GM18870 (cell line): ENCODE data around the gene PTPN13.
"Not testable (repeated sequence)": the region's sequence is repeated elsewhere in the genome, so short reads cannot be mapped to it uniquely, and the experiment has no call there.

Experiments used
- ATAC-seq: cut with Tn5 transposase; IDR thresholded peaks from one replicate; pipeline ENCODE4 v1.9.1; 2021; ENCODE audit warnings: moderate library complexity; ENCODE audit not compliant: unreplicated experiment

PTPN13 gene

GRCh38 chr4:86688026-86688425 is 93.9 kb downstream of the PTPN13 start:
- ATAC-seq, result no peak

DNA sequence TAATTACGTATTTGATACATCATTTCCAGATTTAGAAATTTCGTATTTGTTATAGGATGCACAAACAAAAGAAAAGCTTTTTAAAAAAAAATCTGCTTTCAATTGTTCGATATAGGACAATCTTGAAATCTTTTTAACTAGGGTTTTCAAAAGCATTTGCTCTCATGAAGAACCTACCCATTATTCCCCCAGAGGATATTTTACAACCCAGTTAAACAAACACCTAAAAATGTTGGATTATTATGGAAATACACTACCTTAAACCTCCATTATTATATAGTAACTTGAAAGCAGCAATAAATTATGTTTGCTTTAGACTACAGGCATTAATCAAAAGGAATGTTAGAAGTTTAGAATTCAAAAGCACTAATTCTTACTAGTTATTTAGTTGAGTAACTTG is 110.5 kb downstream of the PTPN13 start:
- ATAC-seq, result no peak

DNA sequence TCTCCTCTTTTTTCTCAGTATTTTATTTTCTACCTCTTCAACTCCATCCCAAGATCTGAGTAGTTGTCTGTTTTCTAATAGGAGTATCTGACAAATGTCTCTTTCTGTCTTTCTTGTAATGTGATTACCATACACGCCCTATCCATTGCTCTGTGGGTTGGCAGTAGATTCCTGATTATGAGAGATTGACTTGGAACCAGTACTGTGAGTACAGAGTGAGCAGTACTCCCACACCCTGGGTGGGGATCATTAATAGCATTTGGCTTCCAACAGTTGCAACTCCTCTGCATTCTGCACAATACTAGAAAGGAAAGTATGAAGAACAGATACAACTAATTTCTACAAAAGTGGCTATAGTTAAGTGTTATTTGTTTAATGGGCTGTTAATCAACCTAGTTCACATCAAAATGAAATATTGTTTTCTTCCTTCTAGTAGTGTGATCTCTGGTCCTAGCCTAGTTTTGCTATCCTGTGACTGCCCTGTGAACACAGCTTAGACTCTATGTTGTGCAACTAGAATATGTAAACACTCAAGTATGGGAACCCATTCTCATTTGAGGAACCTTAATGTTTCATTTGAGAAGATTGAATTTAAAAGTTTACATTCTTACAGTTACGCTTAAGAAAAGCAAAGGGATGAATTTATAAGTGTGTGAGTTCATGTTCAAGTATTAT is 112.9 kb downstream of the PTPN13 start:
- no peak for ATAC-seq

DNA sequence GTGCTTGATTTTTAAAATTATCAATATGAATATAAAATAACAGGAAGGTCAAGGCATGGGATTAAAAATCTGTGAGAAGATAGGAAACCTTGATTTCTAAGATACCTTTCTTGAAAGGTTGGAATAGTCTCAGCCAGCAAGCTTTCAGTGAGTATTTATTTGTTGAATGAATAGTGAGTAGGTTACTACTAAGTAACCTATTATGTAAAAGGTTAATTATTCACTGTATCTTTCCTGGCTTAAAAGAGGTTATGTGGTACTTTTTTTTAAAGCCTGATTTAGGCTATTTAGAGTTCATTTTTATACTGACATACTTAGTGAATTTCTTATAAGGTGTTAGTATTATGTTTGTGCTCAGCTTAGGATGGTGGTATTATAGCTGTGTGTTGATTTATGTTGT is 123.5 kb downstream of the PTPN13 start:
- no peak for ATAC-seq

- no peak for ATAC-seq
Observed at GRCh38 chr4:86718152-86718551, 124.0 kb downstream of the PTPN13 start.

GRCh38 chr4:86719149-86719548 is 125.0 kb downstream of the PTPN13 start:
- ATAC-seq, result not testable (repeated sequence)

- ATAC-seq, result no peak
Observed at GRCh38 chr4:86720508-86721068, 126.5 kb downstream of the PTPN13 start.

GRCh38 chr4:86721412-86721811 is 127.3 kb downstream of the PTPN13 start:
- no peak for ATAC-seq

DNA sequence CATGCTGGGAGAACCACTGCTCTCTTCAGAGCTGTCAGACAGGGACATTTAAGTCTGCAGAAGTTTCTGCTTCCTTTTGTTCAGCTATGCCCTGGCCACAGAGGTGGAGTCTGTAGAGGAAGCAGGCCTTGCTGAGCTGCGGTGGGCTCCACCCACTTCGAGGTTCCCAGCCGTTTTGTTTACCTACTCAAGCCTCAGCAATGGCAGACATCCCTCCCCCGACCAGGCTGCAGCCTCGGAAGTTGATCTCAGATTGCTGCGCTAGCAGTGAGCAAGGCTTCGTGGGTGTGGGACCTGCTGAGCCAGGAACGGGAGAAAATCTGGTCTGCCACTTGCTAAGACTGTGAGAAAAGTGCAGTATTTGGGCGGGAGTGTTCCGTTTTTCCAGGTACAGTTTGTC is 136.2 kb downstream of the PTPN13 start:
- no peak for ATAC-seq

DNA sequence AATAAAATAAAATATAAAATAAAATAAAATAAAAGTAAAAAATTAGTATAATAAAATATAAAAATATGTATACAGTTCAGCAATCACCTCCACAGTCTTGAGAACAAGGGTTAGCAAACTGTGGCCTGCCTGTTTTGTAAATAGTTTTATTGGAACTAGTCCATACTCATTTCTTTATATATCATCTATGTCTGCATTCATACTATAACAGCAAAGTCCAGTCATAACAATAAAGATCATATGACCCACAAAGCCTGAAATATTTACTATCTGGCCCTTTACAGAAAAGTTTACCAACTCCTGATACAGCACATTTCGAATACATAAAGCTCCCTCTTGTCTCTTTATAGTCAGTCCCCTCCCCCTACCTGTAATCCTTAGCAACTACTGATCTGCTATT is 143.1 kb downstream of the PTPN13 start:
- no peak for ATAC-seq

- ATAC-seq, result no peak
Observed at GRCh38 chr4:86741846-86742245, 147.7 kb downstream of the PTPN13 start.

GRCh38 chr4:86744570-86744969 is 150.5 kb downstream of the PTPN13 start:
- ATAC-seq, result no peak

GRCh38 chr4:86749121-86749520 is 155.0 kb downstream of the PTPN13 start:
- ATAC-seq, result no peak

DNA sequence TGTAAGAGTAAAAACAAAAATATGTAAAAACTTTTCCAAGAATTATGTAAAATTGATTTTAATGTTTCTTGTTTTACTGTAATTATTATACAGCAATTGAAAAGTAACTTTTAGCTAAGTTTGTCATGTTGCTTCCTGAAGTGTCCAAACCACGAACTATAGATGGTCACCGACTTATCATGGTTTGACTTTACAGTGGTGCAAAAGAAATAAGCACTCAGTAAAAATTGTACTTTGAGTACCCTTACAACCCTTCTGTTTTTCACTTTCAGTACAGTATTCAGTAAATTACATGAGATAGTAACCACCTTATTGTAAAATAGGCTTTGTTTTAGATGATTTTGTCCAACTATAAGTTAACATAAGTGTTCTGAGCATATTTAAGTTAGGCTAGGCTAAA is 161.3 kb downstream of the PTPN13 start:
- no peak for ATAC-seq

DNA sequence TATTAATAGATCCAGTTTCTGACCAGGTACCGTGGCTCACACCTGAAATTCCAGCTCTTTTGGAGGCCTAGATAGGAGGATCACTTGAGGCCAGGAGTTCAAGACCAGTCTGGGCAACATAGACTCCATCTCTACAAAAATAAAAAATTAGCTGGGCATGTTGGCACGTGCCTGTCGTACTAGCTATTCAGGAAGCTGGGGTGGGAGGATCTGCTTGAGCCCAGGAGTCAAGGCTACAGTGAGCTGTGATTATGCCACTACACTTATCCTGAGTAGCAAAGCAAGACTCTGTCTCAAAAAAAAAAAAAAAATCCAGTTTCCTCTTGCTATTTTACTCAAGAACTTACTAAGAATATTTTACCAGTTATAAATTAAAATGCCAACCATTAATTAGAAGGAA is 163.4 kb downstream of the PTPN13 start:
- no peak for ATAC-seq

GRCh38 chr4:86759298-86759697 is 165.2 kb downstream of the PTPN13 start:
- no peak for ATAC-seq

DNA sequence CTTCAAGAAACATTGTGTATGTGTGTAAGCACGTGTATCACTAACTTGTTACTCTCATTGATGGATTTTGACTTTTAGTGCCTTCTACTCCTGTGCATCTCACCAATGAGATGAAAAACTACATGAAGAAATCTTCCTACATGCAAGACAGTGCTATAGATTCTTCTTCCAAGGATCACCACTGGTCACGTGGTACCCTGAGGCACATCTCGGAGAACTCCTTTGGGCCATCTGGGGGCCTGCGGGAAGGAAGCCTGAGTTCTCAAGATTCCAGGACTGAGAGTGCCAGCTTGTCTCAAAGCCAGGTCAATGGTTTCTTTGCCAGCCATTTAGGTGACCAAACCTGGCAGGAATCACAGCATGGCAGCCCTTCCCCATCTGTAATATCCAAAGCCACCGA is 168.5 kb downstream of the PTPN13 start:
- no peak for ATAC-seq

DNA sequence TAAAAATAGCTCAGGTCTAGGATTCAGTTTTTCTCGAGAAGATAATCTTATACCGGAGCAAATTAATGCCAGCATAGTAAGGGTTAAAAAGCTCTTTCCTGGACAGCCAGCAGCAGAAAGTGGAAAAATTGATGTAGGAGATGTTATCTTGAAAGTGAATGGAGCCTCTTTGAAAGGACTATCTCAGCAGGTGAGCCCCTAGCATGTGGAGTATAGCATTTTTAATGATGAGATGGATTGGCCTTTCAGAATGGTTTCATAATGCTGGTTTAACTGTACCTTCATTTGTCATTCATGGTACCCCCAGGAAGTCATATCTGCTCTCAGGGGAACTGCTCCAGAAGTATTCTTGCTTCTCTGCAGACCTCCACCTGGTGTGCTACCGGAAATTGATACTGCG is 175.7 kb downstream of the PTPN13 start:
- no peak for ATAC-seq

DNA sequence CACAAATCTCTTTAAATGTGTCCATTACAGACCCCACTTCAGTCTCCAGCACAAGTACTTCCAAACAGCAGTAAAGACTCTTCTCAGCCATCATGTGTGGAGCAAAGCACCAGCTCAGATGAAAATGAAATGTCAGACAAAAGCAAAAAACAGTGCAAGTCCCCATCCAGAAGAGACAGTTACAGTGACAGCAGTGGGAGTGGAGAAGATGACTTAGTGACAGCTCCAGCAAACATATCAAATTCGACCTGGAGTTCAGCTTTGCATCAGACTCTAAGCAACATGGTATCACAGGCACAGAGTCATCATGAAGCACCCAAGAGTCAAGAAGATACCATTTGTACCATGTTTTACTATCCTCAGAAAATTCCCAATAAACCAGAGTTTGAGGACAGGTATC is 177.0 kb downstream of the PTPN13 start:
- no peak for ATAC-seq

DNA sequence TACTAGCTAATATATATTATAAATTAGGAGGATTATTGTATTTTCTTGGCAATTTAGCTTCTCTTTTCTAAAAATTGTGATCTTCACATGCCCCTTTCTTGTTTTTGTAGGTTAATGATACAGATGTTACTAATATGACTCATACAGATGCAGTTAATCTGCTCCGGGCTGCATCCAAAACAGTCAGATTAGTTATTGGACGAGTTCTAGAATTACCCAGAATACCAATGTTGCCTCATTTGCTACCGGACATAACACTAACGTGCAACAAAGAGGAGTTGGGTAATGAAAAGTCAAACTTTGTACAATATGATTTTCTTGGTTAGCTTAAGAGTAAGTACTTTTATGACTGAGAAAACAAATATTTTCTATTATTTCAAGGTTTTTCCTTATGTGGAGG is 180.9 kb downstream of the PTPN13 start:
- ATAC-seq, result no peak

DNA sequence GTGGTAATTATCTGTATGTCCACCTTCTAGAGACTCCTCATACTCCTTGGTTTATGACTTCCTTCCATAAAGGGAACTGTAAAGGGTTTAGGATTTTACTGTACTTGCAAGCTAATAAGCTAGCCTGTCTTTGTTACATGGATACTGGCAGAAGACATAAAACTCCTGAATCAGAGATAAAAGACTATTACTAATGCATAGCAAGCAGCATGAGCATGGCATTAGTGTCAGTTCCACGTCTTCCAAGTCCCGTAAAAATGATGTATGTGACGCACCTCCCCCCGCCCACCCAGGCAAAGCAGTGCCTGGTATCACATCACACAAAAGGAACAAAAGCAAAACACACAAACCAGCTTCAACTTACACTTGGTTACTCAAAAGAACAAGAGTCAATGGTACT is 184.1 kb downstream of the PTPN13 start:
- no peak for ATAC-seq

GRCh38 chr4:86788826-86789225 is 194.7 kb downstream of the PTPN13 start:
- no peak for ATAC-seq

DNA sequence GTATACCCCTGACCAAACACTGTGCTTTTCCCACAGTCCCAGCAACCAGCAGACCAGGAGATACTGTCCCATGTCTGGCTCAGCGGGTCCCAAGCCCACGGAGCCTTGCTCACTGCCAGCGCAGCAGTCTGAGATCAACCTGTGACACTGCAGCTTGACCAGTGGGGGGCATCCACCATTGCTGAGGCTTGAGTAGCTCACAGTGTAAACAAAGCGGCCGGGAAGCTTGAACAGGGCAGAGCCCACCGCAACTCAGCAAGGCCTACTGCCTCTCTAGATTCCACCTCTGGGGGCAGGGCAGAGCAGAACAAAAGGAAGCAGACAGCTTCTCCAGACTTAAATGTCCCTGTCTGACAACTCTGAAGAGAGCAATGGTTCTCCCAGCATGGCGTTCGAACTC is 197.0 kb downstream of the PTPN13 start:
- no peak for ATAC-seq
